Ovary (tissue), 9 donors: ENCODE data around the gene MAP4K4. TPM values are rescaled to one million over a fixed set of nuclear protein-coding genes. Genes with fewer than 3 reads are reported as not detected.

Experiments
- DNase-seq, 5 donors: peaks; one replicate each; pipeline ENCODE4 v3.0.0-alpha.2; 2019 to 2020
- H3K27ac ChIP-seq, 2 donors: fragments of 200-600 bp; one replicate each; pipeline versions ENCODE4 v1.5.1 to v1.8.0; 2019 to 2022
- H3K27me3 ChIP-seq: fragments of 200-600 bp; one replicate; pipeline ENCODE4 v1.8.0; 2022
- H3K36me3 ChIP-seq: fragments of 200-600 bp; sonication (generic); one replicate; pipeline ENCODE4 v1.5.1; 2019
- H3K4me1 ChIP-seq: one replicate; pipeline ENCODE4 v1.8.1; 2013; ENCODE audit warnings: mild to moderate bottlenecking, moderate library complexity; ENCODE audit not compliant: insufficient read depth
- H3K4me3 ChIP-seq: fragments of 200-600 bp; sonication (generic); one replicate; pipeline ENCODE4 v1.5.1; 2017
- H3K9me3 ChIP-seq, 2 donors: fragments of 200-600 bp in 1 of 2; sonication (generic) in 1 of 2; one replicate each; pipeline versions ENCODE4 v1.5.1 to v1.8.1; 2013 to 2019; ENCODE audit warnings: mild to moderate bottlenecking in 1 of 2, moderate library complexity in 1 of 2
- CTCF ChIP-seq, 3 donors: fragments of 450-650 bp in 2 of 3; fragments of 200-600 bp in 1 of 3; IDR thresholded peaks; one replicate each; pipeline versions ENCODE4 v1.5.1 to v1.8.0; 2016 to 2022; ENCODE audit warnings: antibody characterized with exemption in 3 of 3, mild to moderate bottlenecking in 1 of 3
- EP300 ChIP-seq: sonication (generic); formaldehyde crosslinking; IDR thresholded peaks from one replicate; pipeline ENCODE4 v1.6.1; 2017; ENCODE audit warnings: antibody characterized with exemption
- POLR2A ChIP-seq: fragments of 450-650 bp; IDR thresholded peaks from one replicate; pipeline ENCODE4 v1.6.1; 2017; ENCODE audit warnings: antibody characterized with exemption, mild to moderate bottlenecking, moderate library complexity
- WGBS, 3 donors: extraction: QIAGEN DNeasy Blood & Tissue Kit in 1 of 3; methylation state at CpG; one replicate each; pipeline versions ENCODE4 v1.1.5 to v1.1.7; 2013 to 2017; 5-methylcytosine and 5-hydroxymethylcytosine counted together
- intact Hi-C, 4 donors: fragments of 100-400 bp; cut with DNase I; formaldehyde crosslinking; loops; one replicate each; pipeline versions ENCODE4 v1.11.0 to v1.15.1; 2022 to 2023
- polyA plus RNA-seq, 2 donors: library from polyadenylated mRNA; stranded (reverse); fragments of 200-250 nt in 1 of 2; fragments of 350-450 nt in 1 of 2; fragmentation: Illumina TruSeq in 1 of 2; extraction: RNeasy Lipid Tissue Mini Kit (QIAGEN cat#74804) in 1 of 2; gene quantifications; one replicate each; pipeline ENCODE4 v1.2.3, GENCODE V29; 2013 to 2014
- total RNA-seq, 7 donors: library from RNA; depleted of rRNA in 2 of 7; stranded (reverse); fragments of >200 nt in 2 of 7; fragmentation: NEBNext Ultra II Directional in 3 of 7; extraction: Animal tissue kit (Norgen Biotek cat#: 25700) in 3 of 7; gene quantifications; one replicate each; pipeline versions ENCODE4 v1.1.0 to v1.2.4, GENCODE V29; 2016 to 2023
- donor health status: DM: no; HTN: no; CAD: no; lungs with moderate emphysema.
- donor health status: DM: no; HTN: no; CAD: no.
- donor health status: Bipolar disorder and iron deficiency.
- donor health status: DM: yes; HTN: yes; CAD: no.
- donor health status: DM: no; HTN: no; CAD: no.
- donor health status: DM: yes; HTN: yes; CAD: no.

The MAP4K4 gene
- total and polyA plus RNA-seq, 9 donors, result 23.9 to 60.9 (median 49.7) TPM

GRCh38 chr2:101793277-101793969, 95.9 kb downstream of the MAP4K4 start:
- intact Hi-C loops, result no loop called here
- H3K27me3 ChIP-seq, result no peaks in the 10 kb centered on the region
- no peak overlapping the region for H3K4me3 ChIP-seq
- peak; percentile 35 to 51 (median 46) for DNase-seq
- H3K4me1 ChIP-seq, result peaks cover 24% of the 10 kb centered on the region
- no peaks in the 10 kb centered on the region for H3K36me3 ChIP-seq
- WGBS, 3 donors, result 53 to 64% (median 55%) methylated on average over 3 of the region's 3 CpGs
- no peak overlapping the region for H3K27ac ChIP-seq
- no peaks in the 10 kb centered on the region for H3K9me3 ChIP-seq
- TF ChIP-seq CTCF (IDR thresholded peaks at IDR 0.05), result no peak
- TF ChIP-seq EP300, result no peak
- TF ChIP-seq POLR2A, result no peak

GRCh38 chr2:101794141-101794540, 96.6 kb downstream of the MAP4K4 start:
- no peak overlapping the region for H3K4me3 ChIP-seq
- intact Hi-C loops, result no loop called here
- H3K27ac ChIP-seq, result no peak overlapping the region
- no peaks in the 10 kb centered on the region for H3K9me3 ChIP-seq
- no peaks in the 10 kb centered on the region for H3K27me3 ChIP-seq
- 23 to 37% (median 28%) methylated on average over 2 of the region's 2 CpGs for WGBS, 3 donors
- peaks cover 23% of the 10 kb centered on the region for H3K4me1 ChIP-seq
- TF ChIP-seq CTCF (IDR thresholded peaks at IDR 0.05) (no peak), EP300 (no peak), POLR2A (no peak)
- DNase-seq, result no peak
- no peaks in the 10 kb centered on the region for H3K36me3 ChIP-seq

GRCh38 chr2:101795033-101795432, 97.5 kb downstream of the MAP4K4 start:
- DNase-seq, result no peak
- Histone ChIP-seq H3K27me3 (no peaks in the 10 kb centered on the region), H3K4me3 (no peak overlapping the region), H3K27ac (no peak overlapping the region), H3K9me3 (no peaks in the 10 kb centered on the region), H3K4me1 (peaks cover 20% of the 10 kb centered on the region), H3K36me3 (no peaks in the 10 kb centered on the region)
- TF ChIP-seq CTCF (IDR thresholded peaks at IDR 0.05), result no peak
- no peak for TF ChIP-seq EP300
- no peak for TF ChIP-seq POLR2A
- 91 to 98% (median 95%) methylated on average over 4 of the region's 4 CpGs for WGBS, 3 donors
- intact Hi-C loops, result no loop called here

- H3K4me1 ChIP-seq, result peaks cover 20% of the 10 kb centered on the region
- H3K9me3 ChIP-seq, result no peaks in the 10 kb centered on the region
- intact Hi-C loops, result no loop called here
- no peak overlapping the region for H3K4me3 ChIP-seq
- DNase-seq, result no peak
- H3K36me3 ChIP-seq, result no peaks in the 10 kb centered on the region
- H3K27ac ChIP-seq, result no peak overlapping the region
- TF ChIP-seq EP300 (no peak), CTCF (IDR thresholded peaks at IDR 0.05) (no peak), POLR2A (no peak)
- WGBS, 3 donors, result 82 to 86% (median 86%) methylated on average over 7 of the region's 7 CpGs
- H3K27me3 ChIP-seq, result no peaks in the 10 kb centered on the region
Measured at GRCh38 chr2:101796825-101797600, 99.5 kb downstream of the MAP4K4 start.
